ENCODE measurements around the gene SLIT3.

Gene SLIT3

GRCh38 chr5:168908207-168908606, 392.7 kb downstream of the SLIT3 start:
- DNase-seq: no peak

- no peak for DNase-seq
These were observed 397.9 kb downstream of the SLIT3 start for GRCh38 chr5:168903061-168903460.

GRCh38 chr5:168899673-168900072, 401.3 kb downstream of the SLIT3 start:
- DNase-seq: no peak

- no peak for DNase-seq
These were observed 401.7 kb downstream of the SLIT3 start for GRCh38 chr5:168899264-168899663.

GRCh38 chr5:168898247-168898911, 402.6 kb downstream of the SLIT3 start:
- no peak for DNase-seq

GRCh38 chr5:168897387-168898122, 403.4 kb downstream of the SLIT3 start:
- DNase-seq: no peak

- DNase-seq: no peak
These were observed 405.5 kb downstream of the SLIT3 start for GRCh38 chr5:168895295-168896071.

- DNase-seq: no peak
These were observed 407.7 kb downstream of the SLIT3 start for GRCh38 chr5:168893283-168893682.

- DNase-seq: no peak
These were observed 408.2 kb downstream of the SLIT3 start for GRCh38 chr5:168892618-168893186.

- DNase-seq: no peak
These were observed 409.8 kb downstream of the SLIT3 start for GRCh38 chr5:168890816-168891812.

GRCh38 chr5:168889039-168889438, 411.9 kb downstream of the SLIT3 start:
- DNase-seq: no peak

- DNase-seq: no peak
These were observed 413.0 kb downstream of the SLIT3 start for GRCh38 chr5:168887931-168888330.

- DNase-seq: no peak
These were observed 414.8 kb downstream of the SLIT3 start for GRCh38 chr5:168886157-168886556.

- no peak for DNase-seq
These were observed 415.4 kb downstream of the SLIT3 start for GRCh38 chr5:168885324-168886120.

- no peak for DNase-seq
These were observed 416.9 kb downstream of the SLIT3 start for GRCh38 chr5:168883991-168884390.

- no peak for DNase-seq
These were observed 417.6 kb downstream of the SLIT3 start for GRCh38 chr5:168883281-168883741.

GRCh38 chr5:168882283-168882682, 418.7 kb downstream of the SLIT3 start:
- no peak for DNase-seq

- no peak for DNase-seq
These were observed 419.4 kb downstream of the SLIT3 start for GRCh38 chr5:168881427-168882149.

- DNase-seq: no peak
These were observed 421.0 kb downstream of the SLIT3 start for GRCh38 chr5:168879929-168880328.

GRCh38 chr5:168879331-168879730, 421.6 kb downstream of the SLIT3 start:
- no peak for DNase-seq
